B cell (primary cell): ENCODE results near the gene MPP7. TPM values are rescaled to one million over a fixed set of nuclear protein-coding genes. Genes with fewer than 3 reads are reported as not detected.

ENCODE experiments used
- ATAC-seq: fragments of 200-7000 bp; cut with Tn5 transposase; one replicate; pipeline ENCODE4 v1.10.0; 2021; ENCODE audit warnings: low read depth, mild to moderate bottlenecking, moderate number of reproducible peaks, moderate library complexity
- CTCF ChIA-PET: fragments of 350-600 bp; sonication (Branson Sonifier 250); formaldehyde crosslinking; loops from one replicate; lab custom pipeline; 2021; ENCODE audit warnings: antibody characterized with exemption, inconsistent platforms; lab: Charles Lee
- POLR2A ChIA-PET: fragments of 350-600 bp; sonication (Branson Sonifier 250); formaldehyde crosslinking; loops from one replicate; lab custom pipeline; 2021; ENCODE audit warnings: antibody characterized with exemption; lab: Charles Lee
- DNase-seq: peaks from one replicate; pipeline ENCODE4 v3.0.0; 2013
- H2AFZ ChIP-seq: 2 replicates; pipeline ENCODE4 v1.6.1; 2012; ENCODE audit warnings: mild to moderate bottlenecking, low read depth, low read length; ENCODE audit not compliant: insufficient read depth, poor library complexity, severe bottlenecking
- H3K27ac ChIP-seq, 2 donors: 1 replicate in 1 of 2; 2 replicates in 1 of 2; pipeline ENCODE4 v1.5.1; 2012 to 2013; ENCODE audit warnings: low read length in 2 of 2, mild to moderate bottlenecking in 2 of 2, moderate library complexity in 1 of 2
- H3K27me3 ChIP-seq, 4 experiments: fragments of 200-600 bp in 1 of 4; sonication (generic) in 1 of 4; replicated peaks in 1 of 4; 1 replicate in 2 of 4; 2 replicates in 2 of 4; pipeline versions ENCODE4 v1.6.1 to v1.7.0; 2013 to 2016; ENCODE audit warnings: low read length in 3 of 4, mild to moderate bottlenecking in 2 of 4, mixed read lengths in 1 of 4, moderate library complexity in 1 of 4; ENCODE audit not compliant: insufficient read depth in 4 of 4, control insufficient read depth in 3 of 4; ENCODE audit errors: control extremely low read depth in 1 of 4
- H3K36me3 ChIP-seq, 2 experiments: replicated peaks in 1 of 2; 1 replicate in 1 of 2; 2 replicates in 1 of 2; pipeline versions ENCODE4 v1.6.1 to v1.7.1; 2013; ENCODE audit warnings: low read length in 1 of 2; ENCODE audit not compliant: insufficient read depth in 2 of 2, control insufficient read depth in 1 of 2; ENCODE audit errors: control extremely low read depth in 1 of 2, extremely low read depth in 1 of 2
- H3K4me1 ChIP-seq, 2 donors: fragments of 200-600 bp in 1 of 2; sonication (generic) in 1 of 2; 1 replicate in 1 of 2; 2 replicates in 1 of 2; pipeline versions ENCODE4 v1.5.1 to v1.6.1; 2013 to 2017; ENCODE audit warnings: low read length in 2 of 2; ENCODE audit not compliant: control insufficient read depth in 2 of 2, insufficient read depth in 2 of 2
- H3K4me2 ChIP-seq: replicated peaks from 2 replicates; pipeline ENCODE3; 2012; ENCODE audit warnings: mild to moderate bottlenecking, low read depth, low read length; ENCODE audit not compliant: poor library complexity, severe bottlenecking
- H3K4me3 ChIP-seq, 5 experiments: fragments of 200-600 bp in 1 of 5; sonication (generic) in 1 of 5; 1 replicate in 3 of 5; 2 replicates in 2 of 5; pipeline versions ENCODE4 v1.5.1 to v1.7.0; 2011 to 2016; ENCODE audit warnings: low read length in 4 of 5, mild to moderate bottlenecking in 4 of 5, low read depth in 2 of 5, control low read depth in 1 of 5, moderate library complexity in 1 of 5; ENCODE audit not compliant: insufficient read depth in 1 of 5; ENCODE audit errors: control extremely low read depth in 1 of 5, extremely low read depth in 1 of 5
- H3K79me2 ChIP-seq: fragments of 200-600 bp; sonication (generic); one replicate; pipeline ENCODE4 v1.6.0; 2016; ENCODE audit warnings: low read length; ENCODE audit not compliant: control insufficient read depth, insufficient read depth
- H3K9ac ChIP-seq: fragments of 200-600 bp; sonication (generic); 2 replicates; pipeline ENCODE4 v1.6.1; 2017; ENCODE audit warnings: mild to moderate bottlenecking, low read length, moderate library complexity
- H3K9me3 ChIP-seq, 3 donors: one replicate each; pipeline versions ENCODE4 v1.6.1 to v1.7.1; 2013; ENCODE audit warnings: low read length in 2 of 3; ENCODE audit not compliant: control insufficient read depth in 2 of 3, insufficient read depth in 1 of 3; ENCODE audit errors: control extremely low read depth in 1 of 3
- H4K20me1 ChIP-seq: 2 replicates; pipeline ENCODE4 v1.6.0; 2012; ENCODE audit warnings: mild to moderate bottlenecking, low read length; ENCODE audit not compliant: insufficient read depth, control insufficient read depth, poor library complexity, severe bottlenecking
- H3K27ac Mint-ChIP-seq: one replicate; pipeline ENCODE4 v1.8.0; 2021; ENCODE audit warnings: mixed read lengths
- H3K27me3 Mint-ChIP-seq: one replicate; pipeline ENCODE4 v1.8.0; 2021; ENCODE audit warnings: mixed read lengths
- H3K4me1 Mint-ChIP-seq: one replicate; pipeline ENCODE4 v1.8.0; 2021; ENCODE audit warnings: mixed read lengths
- H3K4me3 Mint-ChIP-seq: one replicate; pipeline ENCODE4 v1.8.0; 2021; ENCODE audit warnings: mixed read lengths
- H3K9me3 Mint-ChIP-seq: one replicate; pipeline ENCODE4 v1.8.0; 2022; ENCODE audit warnings: mixed read lengths; ENCODE audit not compliant: insufficient read depth
- EZH2 ChIP-seq: IDR thresholded peaks from 2 replicates; pipeline ENCODE4 v1.6.1; 2012; ENCODE audit warnings: borderline replicate concordance, low read depth, mild to moderate bottlenecking, moderate library complexity, low read length; ENCODE audit not compliant: insufficient read depth, poor library complexity, severe bottlenecking
- WGBS: methylation state at CpG from one replicate; pipeline ENCODE4 v1.1.5; 2013; ENCODE audit warnings: missing lambda C conversion rate; ENCODE audit not compliant: insufficient coverage; 5-methylcytosine and 5-hydroxymethylcytosine counted together
- intact Hi-C: fragments of 100-400 bp; cut with micrococcal nuclease; formaldehyde crosslinking; loops from one replicate; pipeline ENCODE4 v1.10.0; 2022
- polyA plus RNA-seq: library from polyadenylated mRNA; depleted of rRNA; stranded (reverse); fragments of >200 nt; gene quantifications from 2 replicates; pipeline ENCODE4 v1.2.3, GENCODE V29; 2012
- total RNA-seq, 2 donors: library from RNA; stranded (reverse); fragments of 120-200 nt in 1 of 2; gene quantifications; 1 replicate in 1 of 2; 2 replicates in 1 of 2; pipeline versions ENCODE4 v1.2.3 to v1.2.4, GENCODE V29; 2013 to 2022
- TF ChIP-seq, protein P1 (sequence below): fragments of 200-600 bp; IDR thresholded peaks from one replicate; pipeline ENCODE4 v1.8.0; 2022; ENCODE audit warnings: antibody characterized with exemption, mild to moderate bottlenecking

Gene MPP7
- total and polyA plus RNA-seq, 2 donors (not counting 1 experiment from before 2014, with no cell fraction given) = 2.1 to 13.1 TPM

GRCh38 chr10:28280652-28281051 lies 22.2 kb downstream of the MPP7 start:
- H3K27me3 Mint-ChIP-seq = no peaks in the 10 kb centered on the region
- Histone ChIP-seq H3K4me1 (peaks cover 9 to 10% of the 10 kb centered on the region in 2 donors), H2AFZ (no peak overlapping the region), H3K4me2 (no peak overlapping the region), H3K79me2 (no peaks in the 10 kb centered on the region), H3K36me3 (no peaks in the 10 kb centered on the region), H4K20me1 (no peaks in the 10 kb centered on the region), H3K9me3 (no peaks in the 10 kb centered on the region), H3K9ac (no peak overlapping the region), H3K27me3 (no peaks in the 10 kb centered on the region), H3K27ac (no peak overlapping the region), H3K4me3 (no peak overlapping the region)
- TF ChIP-seq EZH2 = no peak
- TF ChIP-seq, protein P1, sequence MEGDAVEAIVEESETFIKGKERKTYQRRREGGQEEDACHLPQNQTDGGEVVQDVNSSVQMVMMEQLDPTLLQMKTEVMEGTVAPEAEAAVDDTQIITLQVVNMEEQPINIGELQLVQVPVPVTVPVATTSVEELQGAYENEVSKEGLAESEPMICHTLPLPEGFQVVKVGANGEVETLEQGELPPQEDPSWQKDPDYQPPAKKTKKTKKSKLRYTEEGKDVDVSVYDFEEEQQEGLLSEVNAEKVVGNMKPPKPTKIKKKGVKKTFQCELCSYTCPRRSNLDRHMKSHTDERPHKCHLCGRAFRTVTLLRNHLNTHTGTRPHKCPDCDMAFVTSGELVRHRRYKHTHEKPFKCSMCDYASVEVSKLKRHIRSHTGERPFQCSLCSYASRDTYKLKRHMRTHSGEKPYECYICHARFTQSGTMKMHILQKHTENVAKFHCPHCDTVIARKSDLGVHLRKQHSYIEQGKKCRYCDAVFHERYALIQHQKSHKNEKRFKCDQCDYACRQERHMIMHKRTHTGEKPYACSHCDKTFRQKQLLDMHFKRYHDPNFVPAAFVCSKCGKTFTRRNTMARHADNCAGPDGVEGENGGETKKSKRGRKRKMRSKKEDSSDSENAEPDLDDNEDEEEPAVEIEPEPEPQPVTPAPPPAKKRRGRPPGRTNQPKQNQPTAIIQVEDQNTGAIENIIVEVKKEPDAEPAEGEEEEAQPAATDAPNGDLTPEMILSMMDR = no peak
- ATAC-seq (no peak), DNase-seq (no peak)
- no peaks in the 10 kb centered on the region for H3K9me3 Mint-ChIP-seq
- H3K4me3 Mint-ChIP-seq = no peak overlapping the region
- intact Hi-C loops = no loop called here
- CTCF ChIA-PET = no interaction called here
- POLR2A ChIA-PET = no interaction called here
- WGBS = 100% methylated on average over 3 of the region's 3 CpGs
- no peak overlapping the region for H3K27ac Mint-ChIP-seq
- H3K4me1 Mint-ChIP-seq = peaks cover 17% of the 10 kb centered on the region

GRCh38 chr10:28279878-28280277 lies 23.0 kb downstream of the MPP7 start:
- peaks cover 17% of the 10 kb centered on the region for H3K4me1 Mint-ChIP-seq
- TF ChIP-seq, protein P1 = no peak
- TF ChIP-seq EZH2 = no peak

More at GRCh38 chr10:28279878-28280277, 23.0 kb downstream of the MPP7 start:
- Histone ChIP-seq H3K9me3 (no peaks in the 10 kb centered on the region), H3K9ac (no peak overlapping the region), H3K27me3 (no peaks in the 10 kb centered on the region), H3K79me2 (no peaks in the 10 kb centered on the region), H4K20me1 (no peaks in the 10 kb centered on the region), H3K4me1 (peaks cover 9 to 10% of the 10 kb centered on the region in 2 donors), H3K4me3 (no peak overlapping the region), H3K36me3 (no peaks in the 10 kb centered on the region), H3K27ac (no peak overlapping the region), H3K4me2 (no peak overlapping the region), H2AFZ (no peak overlapping the region)
- no CpG with 5 or more reads among the region's 4 CpGs for WGBS
- intact Hi-C loops = no loop called here
- CTCF ChIA-PET = no interaction called here
- Mint-ChIP-seq H3K27me3 (no peaks in the 10 kb centered on the region), H3K9me3 (no peaks in the 10 kb centered on the region), H3K27ac (no peak overlapping the region), H3K4me3 (no peak overlapping the region)
- ATAC-seq (no peak), DNase-seq (no peak)
- POLR2A ChIA-PET = no interaction called here
